Stimulated activated CD8-positive, alpha-beta memory T cell treated with anti-CD3 and anti-CD28 coated beads, Interleukin-2, amount 100 ng/mL, for 48 hours (primary cell): ENCODE results near the gene CHCHD6.

Source experiments
- DNase-seq, 2 donors: peaks; one replicate each; pipeline ENCODE4 v3.0.0-alpha.2; 2020; ENCODE audit warnings: low read depth in 2 of 2

CHCHD6 gene

DNA sequence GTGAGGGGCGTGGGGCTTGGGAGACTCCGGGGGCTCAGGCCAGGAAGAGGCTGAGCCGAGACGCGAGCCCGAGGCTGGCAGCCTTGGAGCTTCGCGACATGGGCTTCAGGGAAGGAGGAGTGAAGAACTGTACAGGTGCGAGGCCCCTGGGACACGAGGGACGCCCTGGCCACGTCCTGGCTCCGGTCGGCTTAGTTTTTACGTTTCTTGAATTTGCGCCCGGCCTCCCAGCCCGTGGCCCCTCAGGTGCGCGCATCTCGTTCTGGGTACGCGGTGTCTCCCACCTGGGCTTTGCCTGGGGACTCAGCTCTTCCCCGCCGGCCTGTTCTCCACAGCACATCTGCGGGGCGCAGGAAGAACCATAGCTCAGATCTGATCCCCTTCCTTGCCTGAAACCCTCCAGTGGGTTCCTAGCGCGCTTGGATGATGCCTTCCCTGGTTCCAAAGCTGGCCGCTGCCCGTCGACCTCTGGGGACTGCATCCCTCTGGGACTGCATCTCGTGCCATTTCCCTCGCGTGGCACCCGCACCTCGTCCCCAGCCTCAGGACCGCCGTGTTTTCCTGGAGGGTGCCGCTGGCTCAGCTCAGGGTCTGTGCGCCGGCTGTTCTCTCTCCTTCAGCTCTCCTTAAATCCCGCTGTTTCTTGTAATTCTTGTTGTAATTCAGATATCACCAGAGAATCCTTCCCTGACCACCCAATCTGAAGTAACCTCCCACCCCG lies 614 bp downstream of the CHCHD6 start:
- no peak for DNase-seq

DNA sequence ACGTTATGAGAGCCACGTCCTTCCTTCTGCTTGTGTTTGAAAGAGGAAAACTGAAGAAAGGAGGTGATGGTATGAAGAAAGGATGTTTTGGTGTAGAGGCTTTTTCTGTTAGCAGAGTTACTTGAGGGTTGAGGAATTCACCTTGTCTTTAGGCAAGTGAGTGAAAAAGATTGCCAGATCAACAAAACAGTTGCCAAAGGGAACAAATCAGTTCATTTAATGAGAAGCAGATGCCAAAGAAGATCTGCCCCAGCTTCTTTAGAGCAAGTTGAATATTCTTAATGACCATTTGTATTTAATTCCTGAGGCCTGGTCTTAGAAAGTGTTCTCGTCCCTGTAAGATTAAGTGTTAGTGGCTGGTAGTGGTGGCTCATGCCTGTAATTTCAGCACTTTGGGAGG lies 2.6 kb downstream of the CHCHD6 start:
- DNase-seq, result no peak

- no peak for DNase-seq
These were observed 7.2 kb downstream of the CHCHD6 start for GRCh38 chr3:126711121-126711760.

- DNase-seq, result no peak
These were observed 9.2 kb downstream of the CHCHD6 start for GRCh38 chr3:126713199-126713598.

DNA sequence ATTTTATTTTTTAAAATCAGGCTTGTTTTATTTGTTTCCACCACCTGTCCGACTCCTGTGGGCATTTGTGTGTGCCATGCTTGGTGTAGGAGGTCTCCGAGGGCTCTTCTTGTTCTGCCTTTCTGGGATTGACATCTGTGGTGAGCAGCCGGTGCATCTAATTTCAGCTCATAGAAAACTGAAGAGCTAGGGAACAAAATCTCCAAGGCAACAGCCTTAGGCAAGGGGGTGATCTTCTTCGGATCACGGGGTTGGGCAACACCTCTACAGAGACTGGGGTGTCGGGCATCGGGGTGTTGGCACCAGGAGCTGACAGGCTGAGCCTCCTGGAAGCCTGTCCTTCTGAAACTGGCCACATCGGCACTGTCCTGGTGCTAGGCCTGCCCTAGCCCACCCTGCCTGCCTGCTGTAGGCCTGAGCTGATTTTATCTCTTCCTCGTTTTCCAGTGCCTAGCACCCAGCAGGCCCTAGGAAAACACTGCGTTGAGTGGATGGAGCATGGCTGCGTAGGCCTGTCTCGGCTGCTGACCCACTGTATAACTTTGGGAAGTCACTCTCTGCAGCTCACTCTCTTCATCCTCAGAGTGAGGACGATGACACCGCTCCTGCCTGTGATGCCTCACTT lies 10.3 kb downstream of the CHCHD6 start:
- DNase-seq, result no peak

- no peak for DNase-seq
These were observed 10.9 kb downstream of the CHCHD6 start for GRCh38 chr3:126714921-126715320.

DNA sequence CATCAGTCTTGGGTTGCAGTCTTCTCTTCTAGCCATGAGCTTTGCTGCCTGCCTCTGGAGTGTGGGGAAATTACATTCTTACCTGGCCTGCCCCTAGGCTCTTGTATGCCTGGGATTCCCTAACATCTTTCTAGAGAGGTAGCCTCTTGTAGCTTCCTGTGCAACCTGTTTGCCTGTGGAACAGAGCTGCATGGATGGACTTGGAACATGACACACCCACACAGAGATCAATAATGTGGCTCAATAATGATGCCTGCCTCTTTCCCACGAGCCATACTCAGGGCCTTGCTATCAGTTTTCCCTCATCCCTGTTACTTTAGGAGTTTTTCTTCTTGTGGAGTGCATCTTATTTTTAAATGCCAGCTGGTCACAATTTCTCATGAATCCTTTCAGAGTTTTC lies 11.4 kb downstream of the CHCHD6 start:
- DNase-seq, result no peak

GRCh38 chr3:126716057-126716456 lies 12.0 kb downstream of the CHCHD6 start:
- no peak for DNase-seq

- DNase-seq, result no peak
These were observed 14.8 kb downstream of the CHCHD6 start for GRCh38 chr3:126718561-126719445.

- no peak for DNase-seq
These were observed 16.6 kb downstream of the CHCHD6 start for GRCh38 chr3:126720596-126720995.

DNA sequence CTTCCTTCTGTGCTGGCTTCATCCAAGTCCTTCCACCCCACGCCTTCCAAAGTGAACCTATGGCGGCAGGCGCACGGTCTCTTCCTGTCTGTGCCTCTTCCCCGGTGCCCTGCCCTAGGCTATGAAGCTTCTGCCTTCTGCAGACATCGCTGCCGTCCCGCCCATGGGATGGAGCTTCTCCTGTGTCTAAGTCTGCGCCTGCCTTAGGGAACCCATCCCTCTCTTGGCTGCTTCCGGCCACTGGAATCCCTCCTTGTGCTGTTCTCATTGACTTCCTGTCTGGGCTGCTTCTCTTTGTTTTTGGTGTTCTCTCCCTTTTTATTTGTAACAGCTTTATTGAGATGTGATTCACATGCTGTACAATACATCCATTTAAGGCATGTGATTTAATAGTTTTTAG lies 17.2 kb downstream of the CHCHD6 start:
- no peak for DNase-seq

DNA sequence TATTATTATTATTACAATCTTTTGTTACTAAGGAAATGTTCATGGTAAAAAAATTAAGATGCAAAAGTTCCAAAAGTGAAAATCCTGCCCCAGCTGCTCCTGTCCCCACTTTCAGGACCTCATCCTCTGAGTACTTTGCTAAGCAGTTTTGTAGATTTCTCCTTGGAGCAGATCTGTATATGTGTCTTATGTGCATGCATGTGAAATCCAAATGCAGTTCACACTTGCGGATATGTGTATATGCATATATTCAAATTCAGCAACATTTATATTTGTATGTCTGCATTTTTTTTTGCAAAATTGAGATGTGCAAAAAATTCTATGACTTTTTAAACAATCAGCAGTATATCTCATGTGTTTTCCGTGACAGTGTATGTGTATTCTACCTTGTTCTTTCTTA lies 19.2 kb downstream of the CHCHD6 start:
- no peak for DNase-seq

DNA sequence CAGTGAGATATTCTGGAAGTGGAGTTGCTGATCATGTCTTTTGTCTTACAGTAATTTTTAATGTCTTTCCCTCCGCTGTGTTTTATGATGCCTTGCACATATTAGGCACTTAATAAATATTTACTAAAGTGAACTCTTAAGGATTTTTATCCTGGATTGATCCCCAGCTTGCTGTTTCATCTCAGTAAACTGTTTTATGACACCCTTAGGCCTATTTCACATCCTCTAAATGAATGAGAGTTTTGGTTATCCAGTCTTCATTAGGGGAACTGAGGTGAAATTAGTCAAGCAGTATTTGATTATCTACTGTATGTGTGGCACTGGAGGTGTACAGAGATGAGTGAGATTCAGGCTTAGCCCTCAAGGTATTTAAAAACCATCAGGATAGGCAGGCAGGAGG lies 19.8 kb downstream of the CHCHD6 start:
- DNase-seq, result no peak

DNA sequence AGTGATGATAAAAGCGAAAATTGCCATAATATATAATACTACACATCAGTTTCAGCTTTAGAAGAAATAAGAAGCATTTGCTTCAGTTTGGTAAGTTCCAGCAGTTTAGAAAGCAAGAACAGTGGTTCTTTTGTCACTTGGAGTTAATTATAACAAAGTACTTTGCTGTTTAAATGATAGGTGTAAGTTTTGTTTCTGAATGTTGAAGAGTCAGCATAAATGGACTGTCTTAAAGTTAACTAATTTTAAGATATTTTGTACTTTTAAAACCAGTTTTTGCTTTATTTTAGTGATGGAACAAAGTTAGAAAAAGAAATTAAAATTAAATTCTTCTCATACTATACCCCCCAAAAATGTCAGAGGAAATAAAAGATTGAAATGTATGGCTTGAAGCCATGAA lies 24.6 kb downstream of the CHCHD6 start:
- DNase-seq, result no peak

DNA sequence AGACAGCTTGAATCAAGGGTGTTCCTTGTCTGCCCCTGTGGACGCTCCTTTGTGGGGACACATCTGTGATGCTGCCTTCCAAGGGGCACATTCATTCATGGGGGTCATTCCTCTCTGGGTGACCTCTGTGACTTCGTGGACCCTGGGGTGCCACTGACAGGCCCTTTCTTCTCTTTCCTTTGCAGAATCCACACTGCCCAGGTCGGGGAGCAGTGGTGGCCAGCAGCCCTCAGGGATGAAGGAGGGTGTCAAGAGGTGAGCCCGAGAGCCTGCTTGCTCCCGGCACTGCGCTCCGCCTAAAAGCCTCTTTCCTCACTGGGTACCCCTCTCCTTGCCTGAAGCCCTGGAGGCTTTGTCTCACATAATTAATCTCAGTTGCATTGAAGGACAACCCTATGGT lies 26.3 kb downstream of the CHCHD6 start:
- no peak for DNase-seq

- no peak for DNase-seq
These were observed 27.0 kb downstream of the CHCHD6 start for GRCh38 chr3:126731044-126731443.

GRCh38 chr3:126732281-126733060 lies 28.4 kb downstream of the CHCHD6 start:
- no peak for DNase-seq

- no peak for DNase-seq
These were observed 29.0 kb downstream of the CHCHD6 start for GRCh38 chr3:126733061-126733430.

DNA sequence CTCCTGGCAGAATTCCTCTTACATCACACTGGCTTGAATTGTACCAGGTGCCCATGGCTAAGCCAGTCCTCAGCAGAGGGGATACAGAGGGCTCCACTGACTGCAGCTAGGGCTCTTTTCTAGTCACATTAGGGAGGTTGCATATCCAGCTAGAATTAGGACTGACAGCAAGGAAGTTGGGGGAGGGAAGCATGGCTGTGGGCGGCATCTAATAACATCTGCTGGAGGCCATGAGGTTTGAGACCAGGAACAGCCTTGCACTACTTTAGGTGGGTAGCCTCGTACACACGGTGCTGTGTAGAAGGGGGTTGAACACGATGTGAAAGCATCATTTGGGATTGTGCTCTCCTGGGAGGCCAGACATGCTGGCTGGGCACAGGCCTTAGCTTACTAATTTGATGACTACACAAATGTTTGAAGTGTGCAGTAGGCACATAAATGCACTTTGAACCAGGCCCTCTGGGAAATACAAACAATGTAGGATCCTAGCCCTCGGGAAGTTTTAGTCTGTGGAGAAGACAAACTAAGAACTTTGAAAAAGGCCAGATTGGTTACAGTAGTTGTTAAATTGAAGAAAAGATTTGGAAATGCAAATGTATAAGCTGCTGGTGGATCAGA lies 30.2 kb downstream of the CHCHD6 start:
- no peak for DNase-seq

- no peak for DNase-seq
These were observed 33.5 kb downstream of the CHCHD6 start for GRCh38 chr3:126737527-126737926.

DNA sequence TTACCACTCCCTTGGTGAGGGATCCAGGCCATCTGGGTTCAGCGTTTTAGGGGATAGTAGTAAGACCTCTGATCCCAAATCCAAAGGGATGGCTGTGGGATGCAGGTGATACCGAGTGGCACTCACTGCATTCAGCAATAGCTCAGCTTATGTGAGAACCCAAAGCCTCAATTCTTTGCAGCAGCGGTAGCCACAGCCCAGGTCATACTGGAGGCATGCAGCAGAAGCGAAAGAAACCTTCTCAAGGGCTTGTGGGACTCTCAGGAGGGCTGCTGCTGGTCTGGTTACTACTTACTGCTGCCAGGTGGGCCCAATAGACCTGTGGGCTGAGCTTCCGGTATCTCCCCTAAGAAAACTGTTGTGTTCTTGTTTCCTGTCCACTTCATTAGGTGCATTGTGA lies 38.0 kb downstream of the CHCHD6 start:
- no peak for DNase-seq
